ENCODE data around the gene GNG2.

- TF ChIP-seq, protein P1, sequence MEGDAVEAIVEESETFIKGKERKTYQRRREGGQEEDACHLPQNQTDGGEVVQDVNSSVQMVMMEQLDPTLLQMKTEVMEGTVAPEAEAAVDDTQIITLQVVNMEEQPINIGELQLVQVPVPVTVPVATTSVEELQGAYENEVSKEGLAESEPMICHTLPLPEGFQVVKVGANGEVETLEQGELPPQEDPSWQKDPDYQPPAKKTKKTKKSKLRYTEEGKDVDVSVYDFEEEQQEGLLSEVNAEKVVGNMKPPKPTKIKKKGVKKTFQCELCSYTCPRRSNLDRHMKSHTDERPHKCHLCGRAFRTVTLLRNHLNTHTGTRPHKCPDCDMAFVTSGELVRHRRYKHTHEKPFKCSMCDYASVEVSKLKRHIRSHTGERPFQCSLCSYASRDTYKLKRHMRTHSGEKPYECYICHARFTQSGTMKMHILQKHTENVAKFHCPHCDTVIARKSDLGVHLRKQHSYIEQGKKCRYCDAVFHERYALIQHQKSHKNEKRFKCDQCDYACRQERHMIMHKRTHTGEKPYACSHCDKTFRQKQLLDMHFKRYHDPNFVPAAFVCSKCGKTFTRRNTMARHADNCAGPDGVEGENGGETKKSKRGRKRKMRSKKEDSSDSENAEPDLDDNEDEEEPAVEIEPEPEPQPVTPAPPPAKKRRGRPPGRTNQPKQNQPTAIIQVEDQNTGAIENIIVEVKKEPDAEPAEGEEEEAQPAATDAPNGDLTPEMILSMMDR (conservative IDR thresholded peaks at IDR 0.05; ENCODE audit: low read depth, low read length) = no peak
- no peak for TF ChIP-seq EZH2 (IDR thresholded peaks at IDR 0.05; ENCODE audit: low read length, unreplicated experiment)
- no peak for TF ChIP-seq EZH2phosphoT487 (IDR thresholded peaks at IDR 0.05; ENCODE audit: borderline replicate concordance, low read length)
Measured at GRCh38 chr14:51867741-51868140, 7.3 kb downstream of the GNG2 start.
